Ectodermal cell (in vitro differentiated cells): ENCODE results near the gene PIK3C2A. TPM values are rescaled to one million over a fixed set of nuclear protein-coding genes. Genes with fewer than 3 reads are reported as not detected.
"Not testable (repeated sequence)": the region's sequence is repeated elsewhere in the genome, so short reads cannot be mapped to it uniquely, and the experiment has no call there.

Source experiments
- H3K27ac ChIP-seq: 2 replicates; pipeline ENCODE4 v1.7.0; 2013; ENCODE audit warnings: mild to moderate bottlenecking, low read depth, low read length; ENCODE audit not compliant: insufficient read depth, poor library complexity, severe bottlenecking
- H3K27me3 ChIP-seq: 2 replicates; pipeline ENCODE4 v1.7.0; 2013; ENCODE audit warnings: mild to moderate bottlenecking, low read length; ENCODE audit not compliant: insufficient read depth, control insufficient read depth, poor library complexity, severe bottlenecking
- H3K36me3 ChIP-seq: one replicate; pipeline ENCODE4 v1.7.0; 2013; ENCODE audit warnings: low read length; ENCODE audit not compliant: control insufficient read depth, insufficient read depth
- H3K4me1 ChIP-seq: one replicate; pipeline ENCODE4 v1.7.0; 2013; ENCODE audit warnings: low read length; ENCODE audit not compliant: control insufficient read depth, insufficient read depth
- H3K4me3 ChIP-seq: 2 replicates; pipeline ENCODE4 v1.7.0; 2013; ENCODE audit warnings: low read depth, low read length, control low read depth; ENCODE audit not compliant: insufficient read depth
- H3K9me3 ChIP-seq: 2 replicates; pipeline ENCODE4 v1.7.0; 2013; ENCODE audit warnings: mild to moderate bottlenecking, low read length, moderate library complexity; ENCODE audit not compliant: control insufficient read depth
- WGBS, 2 experiments: methylation state at CpG; one replicate each; pipeline ENCODE4 v1.1.7; 2013; ENCODE audit warnings: missing lambda C conversion rate in 2 of 2; 5-methylcytosine and 5-hydroxymethylcytosine counted together
- polyA plus RNA-seq, 4 experiments: library from polyadenylated mRNA; stranded (reverse); fragments of 50-300 nt; gene quantifications; one replicate each; pipeline ENCODE4 v1.2.3, GENCODE V29; 2013

Gene PIK3C2A
- 61.8 TPM for polyA plus RNA-seq (2013, experiment 1 of 4)
- polyA plus RNA-seq (2013, experiment 2 of 4): 72.4 TPM
- polyA plus RNA-seq (2013, experiment 3 of 4): 48.8 TPM
- 63.5 TPM for polyA plus RNA-seq (2013, experiment 4 of 4)

GRCh38 chr11:17207317-17208256 lies at the start of gene PIK3C2A:
TSS of gene PIK3C2A (minus strand) at chr11:17207986. CDS start at chr11:17169741, 38,245 bp downstream.
- no peaks in the 10 kb centered on the region for H3K27me3 ChIP-seq
- peak within 1 kb of the TSS; percentile 99 for H3K27ac ChIP-seq
- no peaks in the 10 kb centered on the region for H3K9me3 ChIP-seq
- peak within 1 kb of the TSS; percentile 99 for H3K4me3 ChIP-seq
- 0% methylated on average over 72 of the region's 72 CpGs for WGBS, 2 experiments
- H3K36me3 ChIP-seq: no peaks in the 10 kb centered on the region
- H3K4me1 ChIP-seq: peaks cover 7% of the 10 kb centered on the region

- Histone ChIP-seq H3K4me1 (no peaks in the 10 kb centered on the region), H3K9me3 (no peaks in the 10 kb centered on the region), H3K27me3 (no peaks in the 10 kb centered on the region)
Observed at GRCh38 chr11:17257196-17257595, 49.4 kb upstream of the PIK3C2A start.

GRCh38 chr11:17256512-17256911 lies 48.7 kb upstream of the PIK3C2A start:
- Histone ChIP-seq H3K27me3 (no peaks in the 10 kb centered on the region), H3K4me1 (no peaks in the 10 kb centered on the region), H3K27ac (no peak overlapping the region), H3K36me3 (no peaks in the 10 kb centered on the region), H3K4me3 (no peak overlapping the region), H3K9me3 (no peaks in the 10 kb centered on the region)
- WGBS, 2 experiments: 90 to 96% methylated on average over 3 of the region's 3 CpGs

More at GRCh38 chr11:17257196-17257595, 49.4 kb upstream of the PIK3C2A start:
- WGBS, 2 experiments: 100% methylated on average over 1 of the region's 1 CpG; no CpG with 5 or more reads in 1 of the 2 experiments
- Histone ChIP-seq H3K4me3 (no peak overlapping the region), H3K36me3 (no peaks in the 10 kb centered on the region), H3K27ac (no peak overlapping the region)

GRCh38 chr11:17252704-17253103 lies 44.9 kb upstream of the PIK3C2A start:
- no peak overlapping the region for H3K27ac ChIP-seq
- WGBS, 2 experiments: 68 to 70% methylated on average over 4 of the region's 4 CpGs
- no peaks in the 10 kb centered on the region for H3K4me1 ChIP-seq
- no peaks in the 10 kb centered on the region for H3K36me3 ChIP-seq
- H3K27me3 ChIP-seq: no peaks in the 10 kb centered on the region
- no peaks in the 10 kb centered on the region for H3K9me3 ChIP-seq
- no peak overlapping the region for H3K4me3 ChIP-seq

- no peak overlapping the region for H3K27ac ChIP-seq
- H3K4me3 ChIP-seq: no peak overlapping the region
- H3K27me3 ChIP-seq: no peaks in the 10 kb centered on the region
- no peaks in the 10 kb centered on the region for H3K36me3 ChIP-seq
- no peaks in the 10 kb centered on the region for H3K9me3 ChIP-seq
- no peaks in the 10 kb centered on the region for H3K4me1 ChIP-seq
Observed at GRCh38 chr11:17250561-17251350, 43.0 kb upstream of the PIK3C2A start.

- H3K27me3 ChIP-seq: no peaks in the 10 kb centered on the region
- H3K36me3 ChIP-seq: no peaks in the 10 kb centered on the region
- no peaks in the 10 kb centered on the region for H3K9me3 ChIP-seq
- no peak overlapping the region for H3K27ac ChIP-seq
- no peak overlapping the region for H3K4me3 ChIP-seq
- WGBS, 2 experiments: 91 to 93% methylated on average over 2 of the region's 2 CpGs
- H3K4me1 ChIP-seq: no peaks in the 10 kb centered on the region
Observed at GRCh38 chr11:17244046-17244445, 36.3 kb upstream of the PIK3C2A start.

- 91 to 100% methylated on average over 3 of the region's 4 CpGs for WGBS, 2 experiments
- not testable (repeated sequence) for H3K4me1 ChIP-seq, H3K27ac ChIP-seq, H3K9me3 ChIP-seq, H3K27me3 ChIP-seq, H3K4me3 ChIP-seq, H3K36me3 ChIP-seq
Observed at GRCh38 chr11:17242954-17243353, 35.2 kb upstream of the PIK3C2A start.

GRCh38 chr11:17240780-17241179 lies 33.0 kb upstream of the PIK3C2A start:
- Histone ChIP-seq H3K9me3 (no peaks in the 10 kb centered on the region), H3K27me3 (no peaks in the 10 kb centered on the region), H3K4me3 (no peak overlapping the region)

GRCh38 chr11:17239927-17240326 lies 32.1 kb upstream of the PIK3C2A start:
- not testable (repeated sequence) for H3K4me1 ChIP-seq, H3K9me3 ChIP-seq, H3K36me3 ChIP-seq, H3K4me3 ChIP-seq, H3K27ac ChIP-seq, H3K27me3 ChIP-seq
- 87% methylated on average over 4 of the region's 4 CpGs for WGBS, 2 experiments

More at GRCh38 chr11:17240780-17241179, 33.0 kb upstream of the PIK3C2A start:
- Histone ChIP-seq H3K4me1 (no peaks in the 10 kb centered on the region), H3K27ac (no peak overlapping the region), H3K36me3 (no peaks in the 10 kb centered on the region)

GRCh38 chr11:17238377-17238776 lies 30.6 kb upstream of the PIK3C2A start:
- no peak overlapping the region for H3K27ac ChIP-seq
- no peaks in the 10 kb centered on the region for H3K27me3 ChIP-seq
- no peaks in the 10 kb centered on the region for H3K4me1 ChIP-seq
- 92 to 95% methylated on average over 3 of the region's 3 CpGs for whole genome bisulfite sequencing, 2 experiments
- H3K36me3 ChIP-seq: no peaks in the 10 kb centered on the region
- no peaks in the 10 kb centered on the region for H3K9me3 ChIP-seq
- no peak overlapping the region for H3K4me3 ChIP-seq
